Upper lobe of left lung (tissue), 6 donors: ENCODE data around the gene FGB. TPM values are rescaled to one million over a fixed set of nuclear protein-coding genes. Genes with fewer than 3 reads are reported as not detected.

Source experiments
- ATAC-seq, 2 donors: fragments of 200-7000 bp; cut with Tn5 transposase; one replicate each; pipeline ENCODE4 v1.9.1; 2022; ENCODE audit warnings: mild to moderate bottlenecking in 2 of 2, moderate library complexity in 2 of 2; ENCODE audit not compliant: low FRiP score in 2 of 2
- DNase-seq, 2 donors: peaks; one replicate each; pipeline ENCODE4 v3.0.0-alpha.2; 2019 to 2020
- H3K27ac ChIP-seq, 4 donors: fragments of 200-600 bp; sonication (generic); one replicate each; pipeline ENCODE4 v1.5.1; 2016 to 2019
- H3K27me3 ChIP-seq, 4 donors: fragments of 200-600 bp; sonication (generic); one replicate each; pipeline ENCODE4 v1.5.1; 2017 to 2019
- H3K36me3 ChIP-seq, 4 donors: fragments of 200-600 bp; sonication (generic); one replicate each; pipeline ENCODE4 v1.5.1; 2016 to 2019
- H3K4me1 ChIP-seq, 4 donors: fragments of 200-600 bp; sonication (generic); one replicate each; pipeline ENCODE4 v1.5.1; 2018 to 2019
- H3K4me3 ChIP-seq, 4 donors: fragments of 200-600 bp; sonication (generic); one replicate each; pipeline ENCODE4 v1.5.1; 2017 to 2019; ENCODE audit warnings: mild to moderate bottlenecking in 2 of 4, moderate library complexity in 1 of 4
- H3K9me3 ChIP-seq, 4 donors: fragments of 200-600 bp; sonication (generic); one replicate each; pipeline ENCODE4 v1.5.1; 2018 to 2019
- EP300 ChIP-seq, 4 donors: sonication (generic); formaldehyde crosslinking; IDR thresholded peaks; one replicate each; pipeline ENCODE4 v1.5.1; 2017; ENCODE audit warnings: antibody characterized with exemption in 4 of 4, control low read depth in 2 of 4
- POLR2A ChIP-seq, 4 donors: fragments of 450-650 bp; IDR thresholded peaks; one replicate each; pipeline ENCODE4 v1.5.1; 2016 to 2017; ENCODE audit warnings: antibody characterized with exemption in 4 of 4, mild to moderate bottlenecking in 2 of 4
- POLR2AphosphoS5 ChIP-seq, 2 donors: sonication (generic); formaldehyde crosslinking; IDR thresholded peaks; one replicate each; pipeline ENCODE4 v1.5.1; 2017; ENCODE audit warnings: antibody characterized with exemption in 2 of 2
- WGBS, 2 donors: methylation state at CpG; one replicate each; pipeline ENCODE4 v1.1.5; 2017 to 2018; 5-methylcytosine and 5-hydroxymethylcytosine counted together
- total RNA-seq, 6 donors: library from RNA; depleted of rRNA in 4 of 6; stranded (reverse); fragments of >200 nt in 4 of 6; gene quantifications; one replicate each; pipeline versions ENCODE4 v1.1.0 to v1.2.1, GENCODE V29; 2016 to 2021
- TF ChIP-seq, protein P1 (sequence below), 6 experiments: fragments of 450-650 bp in 4 of 6; fragments of 200-600 bp in 2 of 6; sonication (generic) in 2 of 6; IDR thresholded peaks; one replicate each; pipeline ENCODE4 v1.5.1; 2016 to 2019; ENCODE audit warnings: antibody characterized with exemption in 6 of 6
- donor health status: DM: no; HTN: no; CAD: no; lungs with moderate emphysema.
- donor health status: DM: no; HTN: yes; CAD: no; lungs with severe emphysema.

FGB gene
- total RNA-seq, 6 donors from 2014 or later = 2.2 to 3.9 TPM; not detected in 4

DNA sequence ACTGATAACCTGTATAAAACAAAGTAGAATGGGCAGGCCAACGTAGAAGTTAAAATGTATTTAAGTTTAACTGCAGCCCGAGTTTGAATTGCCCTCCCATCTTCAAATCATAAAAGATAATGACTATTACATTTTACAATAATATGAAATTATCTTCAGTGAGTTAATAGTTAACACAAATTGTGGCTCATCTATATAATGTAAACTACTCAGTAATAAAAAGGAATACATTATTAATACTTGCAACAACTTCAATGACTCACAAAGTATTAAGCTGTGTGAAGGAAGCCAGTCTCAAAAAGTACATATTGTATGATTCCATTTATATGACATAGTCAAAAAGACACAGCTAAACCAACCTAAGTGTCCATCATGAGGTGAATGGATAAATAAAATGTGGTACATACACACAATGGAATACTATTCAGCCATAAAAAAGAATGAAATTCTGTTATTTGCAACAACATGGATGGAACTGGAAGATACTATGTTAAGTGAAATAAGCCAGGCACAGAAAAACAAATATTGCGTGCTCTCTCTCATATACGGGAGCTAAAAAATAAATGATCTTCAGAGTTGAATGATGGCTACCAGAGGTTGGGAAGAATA, 20.4 kb upstream of the FGB start:
- Histone ChIP-seq H3K4me1 (no peaks in the 10 kb centered on the region), H3K4me3 (no peak overlapping the region), H3K36me3 (peaks cover 43 to 100% (median 83%) of the 10 kb centered on the region in 4 donors), H3K9me3 (no peaks in the 10 kb centered on the region), H3K27me3 (no peaks in the 10 kb centered on the region), H3K27ac (no peak overlapping the region)
- DNase-seq (no peak), ATAC-seq (no peak)
- 89 to 97% methylated on average over 4 of the region's 4 CpGs for WGBS, 2 donors
- TF ChIP-seq POLR2AphosphoS5 (IDR thresholded peaks at IDR 0.05) = no peak
- TF ChIP-seq POLR2A (IDR thresholded peaks at IDR 0.05) = no peak
- TF ChIP-seq, protein P1, sequence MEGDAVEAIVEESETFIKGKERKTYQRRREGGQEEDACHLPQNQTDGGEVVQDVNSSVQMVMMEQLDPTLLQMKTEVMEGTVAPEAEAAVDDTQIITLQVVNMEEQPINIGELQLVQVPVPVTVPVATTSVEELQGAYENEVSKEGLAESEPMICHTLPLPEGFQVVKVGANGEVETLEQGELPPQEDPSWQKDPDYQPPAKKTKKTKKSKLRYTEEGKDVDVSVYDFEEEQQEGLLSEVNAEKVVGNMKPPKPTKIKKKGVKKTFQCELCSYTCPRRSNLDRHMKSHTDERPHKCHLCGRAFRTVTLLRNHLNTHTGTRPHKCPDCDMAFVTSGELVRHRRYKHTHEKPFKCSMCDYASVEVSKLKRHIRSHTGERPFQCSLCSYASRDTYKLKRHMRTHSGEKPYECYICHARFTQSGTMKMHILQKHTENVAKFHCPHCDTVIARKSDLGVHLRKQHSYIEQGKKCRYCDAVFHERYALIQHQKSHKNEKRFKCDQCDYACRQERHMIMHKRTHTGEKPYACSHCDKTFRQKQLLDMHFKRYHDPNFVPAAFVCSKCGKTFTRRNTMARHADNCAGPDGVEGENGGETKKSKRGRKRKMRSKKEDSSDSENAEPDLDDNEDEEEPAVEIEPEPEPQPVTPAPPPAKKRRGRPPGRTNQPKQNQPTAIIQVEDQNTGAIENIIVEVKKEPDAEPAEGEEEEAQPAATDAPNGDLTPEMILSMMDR (IDR thresholded peaks at IDR 0.05) = no peak
- no peak for TF ChIP-seq EP300 (IDR thresholded peaks at IDR 0.05)

DNA sequence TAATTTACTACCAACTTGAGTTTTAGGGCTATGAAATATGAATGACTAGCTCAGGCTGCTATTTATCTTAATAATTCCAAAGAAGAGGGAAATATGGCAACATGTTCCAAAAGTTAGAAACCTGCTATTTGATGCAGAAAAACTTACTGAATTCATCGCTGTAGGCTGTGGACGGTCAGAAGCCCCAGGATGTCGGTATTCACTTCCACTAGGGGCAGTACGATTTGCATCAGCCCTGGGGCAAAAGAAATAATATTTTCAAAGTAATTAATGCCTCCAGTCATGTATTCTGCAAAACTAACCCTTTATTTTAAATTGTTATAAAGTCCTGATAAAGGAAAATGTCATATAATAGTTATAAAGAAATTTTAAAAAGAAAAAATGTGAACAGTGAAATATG, 17.1 kb upstream of the FGB start:
- 95 to 98% methylated on average over 4 of the region's 4 CpGs for WGBS, 2 donors
- H3K27me3 ChIP-seq = no peaks in the 10 kb centered on the region
- H3K36me3 ChIP-seq = peaks cover 15 to 73% (median 53%) of the 10 kb centered on the region in 4 donors
- no peak for ATAC-seq
- no peaks in the 10 kb centered on the region for H3K9me3 ChIP-seq
- TF ChIP-seq, protein P1 (IDR thresholded peaks at IDR 0.05) = no peak
- no peak for TF ChIP-seq POLR2A (IDR thresholded peaks at IDR 0.05)
- no peak for TF ChIP-seq EP300 (IDR thresholded peaks at IDR 0.05)
- TF ChIP-seq POLR2AphosphoS5 (IDR thresholded peaks at IDR 0.05) = no peak
- H3K4me3 ChIP-seq = no peak overlapping the region
- no peak for DNase-seq
- H3K27ac ChIP-seq = no peak overlapping the region
- peaks cover 14 to 20% (median 16%) of the 10 kb centered on the region in 4 donors for H3K4me1 ChIP-seq

DNA sequence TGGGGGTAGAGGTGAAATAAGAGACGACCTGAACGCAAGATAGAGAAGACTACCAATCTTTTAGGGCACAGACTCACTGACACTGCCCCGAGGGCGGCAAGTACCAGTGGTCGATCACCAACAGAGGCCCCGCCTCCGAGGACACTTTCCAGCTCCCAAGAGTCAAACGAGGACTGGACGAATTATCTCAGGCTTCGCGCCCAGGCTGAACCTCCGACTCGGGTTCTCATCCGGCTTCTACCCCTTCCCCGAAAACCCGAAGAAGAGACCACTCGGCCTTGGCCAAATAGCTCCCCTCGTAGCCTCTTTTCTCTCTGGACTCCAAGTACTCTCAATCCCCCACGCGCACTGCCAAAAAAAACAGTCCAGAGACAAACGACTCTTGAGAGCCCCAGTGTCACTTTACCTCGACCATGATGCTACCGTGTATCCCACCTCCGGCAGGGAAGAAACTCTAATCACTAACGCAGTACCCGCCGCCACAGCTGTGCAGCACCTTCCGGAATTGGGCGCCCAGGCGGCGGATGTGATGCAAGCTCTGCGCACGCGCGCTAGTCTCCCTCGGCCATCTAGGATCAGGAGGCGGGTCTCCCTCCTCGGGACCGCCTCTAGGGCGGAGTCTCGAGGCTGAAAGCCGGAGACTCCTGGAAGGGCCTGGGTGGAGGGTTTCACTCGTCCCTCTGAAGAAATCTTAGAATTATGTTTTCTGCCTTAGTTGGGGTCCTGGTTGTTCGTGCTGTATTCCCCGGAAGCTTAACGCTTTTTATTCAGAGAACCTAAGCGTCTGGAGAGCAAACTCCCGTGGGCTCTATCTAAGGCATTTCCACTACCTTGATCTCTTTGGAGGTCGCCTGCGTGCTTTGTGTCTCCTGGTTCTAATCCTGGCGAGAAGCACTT, 12.7 kb upstream of the FGB start, which contains the start of gene PLRG1:
Gene PLRG1 (minus strand): TSS at position 507 of the 897 bp plus-strand sequence. CDS start 92 bp downstream, at position 415.
- peaks cover 7 to 29% (median 15%) of the 10 kb centered on the region in 4 donors for H3K36me3 ChIP-seq
- peak; percentile 96 to 98 for DNase-seq
- peak; percentile 99 to 100 for ATAC-seq
- H3K27me3 ChIP-seq = no peaks in the 10 kb centered on the region
- peaks cover 14 to 24% (median 17%) of the 10 kb centered on the region in 4 donors for H3K4me1 ChIP-seq
- TF ChIP-seq POLR2A (IDR thresholded peaks at IDR 0.05) = peak in 2 of 4 donors; percentile 66 to 77
- peak; percentile 80 to 89 for TF ChIP-seq POLR2AphosphoS5 (IDR thresholded peaks at IDR 0.05)
- TF ChIP-seq, protein P1 (IDR thresholded peaks at IDR 0.05) = peak; percentile 26 to 75 (median 43)
- no peak for TF ChIP-seq EP300 (IDR thresholded peaks at IDR 0.05)
- H3K27ac ChIP-seq = peak within 1 kb of the TSS; percentile 71 to 89 (median 82)
- no peaks in the 10 kb centered on the region for H3K9me3 ChIP-seq
- peak within 1 kb of the TSS; percentile 51 to 97 (median 68) for H3K4me3 ChIP-seq
- 1% methylated on average over 18 to 51 of the region's 51 CpGs for WGBS, 2 donors

DNA sequence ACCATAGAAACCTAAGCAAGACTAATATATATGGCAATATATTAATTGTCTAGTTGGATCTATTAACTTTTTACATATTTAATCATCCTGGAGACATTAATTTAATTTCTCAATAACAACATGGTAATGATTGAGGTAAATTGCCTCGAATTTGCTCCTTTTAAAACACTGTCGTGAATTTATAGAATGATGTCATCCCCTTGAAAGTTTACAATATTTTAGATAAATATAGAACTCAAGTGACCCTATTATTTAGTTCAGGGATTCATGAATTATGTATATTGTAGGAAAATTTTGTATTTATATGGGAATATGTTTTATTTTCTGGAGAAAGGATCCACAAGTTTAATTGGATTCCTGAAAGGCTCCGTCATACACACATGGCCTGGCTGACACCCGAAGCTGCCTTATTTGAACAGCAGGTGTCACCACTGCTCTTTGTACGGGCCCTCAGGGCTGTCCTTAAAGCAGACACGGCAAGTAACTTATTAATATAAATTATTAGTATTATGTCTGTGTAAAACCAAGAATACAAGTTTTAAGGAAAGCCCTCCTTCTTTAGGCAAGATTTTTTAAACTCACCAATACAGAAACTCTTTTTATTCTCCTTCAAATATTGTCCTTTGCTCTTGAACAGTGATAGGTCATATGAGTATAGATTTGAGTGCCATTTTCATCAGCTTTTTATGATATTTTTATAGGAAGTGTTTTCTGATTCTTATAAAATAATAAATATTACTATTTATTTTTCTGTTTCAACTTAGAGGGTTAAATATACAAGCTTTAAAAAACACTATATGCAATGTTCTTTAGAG, 10.7 kb upstream of the FGB start:
- ATAC-seq = peak; percentile 80 to 84

More for the DNA sequence above, 10.7 kb upstream of the FGB start:
- peak in 1 of 2 donors; percentile 84 for DNase-seq
- 21 to 23% methylated on average over 6 of the region's 6 CpGs for WGBS, 2 donors
- no peak overlapping the region for H3K4me3 ChIP-seq
- peaks cover 0 to 9% (median 3%) of the 10 kb centered on the region in 4 donors for H3K36me3 ChIP-seq
- no peak overlapping the region for H3K27ac ChIP-seq
- H3K4me1 ChIP-seq = peaks cover 14 to 24% (median 17%) of the 10 kb centered on the region in 4 donors
- no peaks in the 10 kb centered on the region for H3K9me3 ChIP-seq
- TF ChIP-seq EP300 (IDR thresholded peaks at IDR 0.05) = no peak
- TF ChIP-seq, protein P1 (IDR thresholded peaks at IDR 0.05) = peak in 5 of 6 experiments; percentile 48 to 82 (median 63)
- no peaks in the 10 kb centered on the region for H3K27me3 ChIP-seq
